NCI-H1417 (cell line): Measurements from ENCODE around the gene GPR162.

Experiments used
- DNase-seq, 3 experiments: peaks; one replicate each; lab custom pipeline; 2025; lab: John Stamatoyannopoulos, UW

GPR162 gene

GRCh38 chr12:6786416-6787094 lies 35.1 kb upstream of the GPR162 start:
- DNase-seq, result no peak

- no peak for DNase-seq
Observed at GRCh38 chr12:6787309-6787708, 34.3 kb upstream of the GPR162 start.

- DNase-seq, result no peak
Observed at GRCh38 chr12:6788972-6789924, 32.4 kb upstream of the GPR162 start, which contains the start of gene CD4. TSS of gene CD4 (plus strand) at chr12:6789528. CDS start at chr12:6800139, 10,611 bp downstream.

- no peak for DNase-seq
Observed at GRCh38 chr12:6790496-6791150, 31.0 kb upstream of the GPR162 start.

- no peak for DNase-seq
Observed at GRCh38 chr12:6791931-6792520, 29.6 kb upstream of the GPR162 start.

GRCh38 chr12:6792522-6793201 lies 29.0 kb upstream of the GPR162 start:
- no peak for DNase-seq

- DNase-seq, result no peak
Observed at GRCh38 chr12:6795088-6795487, 26.5 kb upstream of the GPR162 start.

- DNase-seq, result no peak
Observed at GRCh38 chr12:6796576-6796975, 25.0 kb upstream of the GPR162 start.

GRCh38 chr12:6799147-6799546 lies 22.5 kb upstream of the GPR162 start:
- DNase-seq, result no peak

- no peak for DNase-seq
Observed at GRCh38 chr12:6807170-6807569, 14.5 kb upstream of the GPR162 start.

- no peak for DNase-seq
Observed at GRCh38 chr12:6809056-6809455, 12.6 kb upstream of the GPR162 start.

- DNase-seq, result no peak
Observed at GRCh38 chr12:6810758-6811157, 10.9 kb upstream of the GPR162 start.

GRCh38 chr12:6813363-6813762 lies 8.3 kb upstream of the GPR162 start:
- no peak for DNase-seq

GRCh38 chr12:6816598-6816997 lies 5.0 kb upstream of the GPR162 start:
- DNase-seq, result no peak

GRCh38 chr12:6817098-6817497 lies 4.5 kb upstream of the GPR162 start:
- no peak for DNase-seq

- DNase-seq, result no peak
Observed at GRCh38 chr12:6817662-6818157, 3.9 kb upstream of the GPR162 start.

- DNase-seq, result no peak
Observed at GRCh38 chr12:6818222-6818621, 3.4 kb upstream of the GPR162 start.

GRCh38 chr12:6818645-6819044 lies 3.0 kb upstream of the GPR162 start:
- DNase-seq, result no peak

- DNase-seq, result no peak
Observed at GRCh38 chr12:6819106-6820030, 2.3 kb upstream of the GPR162 start.

GRCh38 chr12:6820166-6820565 lies 1.5 kb upstream of the GPR162 start:
- peak in 1 of 3 experiments; percentile 37 for DNase-seq
